ENCODE results near the gene ITPRID1. TPM values are rescaled to one million over a fixed set of nuclear protein-coding genes. Genes with fewer than 3 reads are reported as not detected.

ITPRID1 gene
- total and polyA plus RNA-seq, 10 of the 15 experiments (the other 5 are each of a cell fraction or from before 2014, with no cell fraction given) = 0.06 TPM; not detected in 9

GRCh38 chr7:31663072-31663471 is 149.2 kb downstream of the ITPRID1 start:
- Histone ChIP-seq H3K9ac (ENCODE audit: control insufficient read depth, insufficient read depth, low read length) (no peak overlapping the region), H3K36me3 (ENCODE audit: control insufficient read depth in 2 of 2, insufficient read depth in 2 of 2, low read length in 1 of 2) (no peaks in the 10 kb centered on the region), H3K4me1 (ENCODE audit: control insufficient read depth, insufficient read depth, low read length) (no peaks in the 10 kb centered on the region), H2AFZ (ENCODE audit: control insufficient read depth, low read depth, low read length) (no peak overlapping the region), H3K79me2 (ENCODE audit: control insufficient read depth, insufficient read depth, low read length) (no peaks in the 10 kb centered on the region), H4K20me1 (ENCODE audit: control insufficient read depth, insufficient read depth) (no peaks in the 10 kb centered on the region), H3K4me2 (ENCODE audit: control insufficient read depth, insufficient read depth) (no peak overlapping the region), H3K4me3 (no peak overlapping the region), H3K27ac (ENCODE audit: control insufficient read depth, insufficient read depth) (no peak overlapping the region), H3K27me3 (replicated peaks in 1 of 2; ENCODE audit: control insufficient read depth in 2 of 2, insufficient read depth in 2 of 2, low read length in 1 of 2) (peaks cover 0 to 2% of the 10 kb centered on the region in 2 experiments; a peak in 1 of 4 replicates), H3K9me3 (replicated peaks; ENCODE audit: control insufficient read depth, insufficient read depth, low read length) (no peaks in the 10 kb centered on the region; the same call in 2 of the 3 replicates)
- ATAC-seq = peak; percentile 46; the same call in 1 of the 3 replicates
- RAD21 ChIA-PET (ENCODE audit: unreplicated experiment) = no interaction called here
- DNase-seq (ENCODE audit: low read depth, low spot score) = no peak
- no peak for FAIRE-seq
- CTCF ChIA-PET = no interaction called here
- BruUV-seq (replicated peaks) = no TSS peak
- intact Hi-C loops (cut with micrococcal nuclease; ENCODE audit: unreplicated experiment) = no loop called here
- POLR2A ChIA-PET = no interaction called here
- WGBS (ENCODE audit: insufficient coverage, insufficient replicate concordance, low lambda C conversion rate, missing lambda C conversion rate) = 37% methylated on average over 5 of the region's 5 CpGs
- TF ChIP-seq TCF12 (IDR thresholded peaks at IDR 0.05; ENCODE audit: low read depth, low read length) (no peak), SKIL (IDR thresholded peaks at IDR 0.05; ENCODE audit: low read depth, poor library complexity, severe bottlenecking) (no peak), MYC (IDR thresholded peaks at IDR 0.05; ENCODE audit: insufficient read depth, insufficient read length, insufficient replicate concordance, low read length, severe bottlenecking) (no peak), ELK1 (IDR thresholded peaks at IDR 0.05; ENCODE audit: low read depth, low read length) (no peak), CBX5 (IDR thresholded peaks at IDR 0.05; ENCODE audit: low read depth) (no peak)
- in situ Hi-C loops (cut with MboI) = no loop called here
- SMC1A ChIA-PET (ENCODE audit: uncharacterized antibody, unreplicated experiment) = no interaction called here
